ENCODE measurements around the gene TMEM134. TPM values are rescaled to one million over a fixed set of nuclear protein-coding genes. Genes with fewer than 3 reads are reported as not detected.
A peak's percentile ranks its signal among the peaks of the same experiment; 100 is the strongest.
"Not testable (repeated sequence)": the region's sequence is repeated elsewhere in the genome, so short reads cannot be mapped to it uniquely, and the experiment has no call there.

TMEM134 gene
- total RNA-seq, 1 donor, result 18.6 TPM

DNA sequence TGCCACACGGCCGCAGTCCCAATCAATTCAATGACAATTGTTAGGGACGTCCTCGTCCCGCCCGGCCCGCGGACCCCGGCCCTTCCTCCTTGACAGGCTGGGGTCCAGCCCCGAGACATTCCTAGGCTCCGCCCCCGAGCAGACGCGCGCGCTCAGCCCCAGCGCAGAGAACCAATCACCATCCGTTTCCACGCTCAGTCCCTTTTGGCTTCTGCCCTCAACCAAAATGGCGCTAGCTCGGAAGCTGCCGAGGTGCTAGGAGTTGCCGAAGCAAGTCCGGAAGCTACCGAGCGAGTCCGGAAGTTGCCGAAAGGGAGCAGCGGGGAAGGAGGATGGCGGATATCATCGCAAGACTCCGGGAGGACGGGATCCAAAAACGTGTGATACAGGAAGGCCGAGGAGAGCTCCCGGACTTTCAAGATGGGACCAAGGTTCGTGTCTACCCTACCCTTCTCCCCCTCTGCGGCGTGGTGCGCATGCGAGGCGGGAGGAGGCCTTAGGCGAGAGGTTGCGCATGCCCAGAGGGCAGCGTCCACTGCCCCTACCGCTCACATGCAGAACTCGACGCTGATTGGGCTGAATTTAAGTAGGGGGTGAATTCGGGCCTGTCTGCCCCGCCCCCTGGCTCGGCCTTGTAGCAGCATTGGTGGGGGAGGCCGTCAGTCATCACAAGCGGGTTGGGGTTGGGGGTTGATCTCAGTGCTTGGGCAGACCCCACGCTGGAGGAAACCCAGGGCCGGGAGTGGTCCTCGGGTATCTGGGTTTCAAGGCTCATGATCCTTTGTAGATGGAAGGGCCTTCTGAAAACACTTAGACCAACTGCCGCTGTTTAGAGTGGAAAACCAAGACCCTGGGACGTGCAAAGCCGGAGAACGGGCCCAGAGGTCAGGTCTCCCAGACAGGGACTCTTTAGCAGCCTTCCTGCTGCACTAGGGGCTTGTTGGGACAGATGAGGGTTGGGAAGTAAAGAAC is 14.1 kb upstream of the TMEM134 start, which contains the start of gene AIP:
Gene AIP, plus strand, starts transcription at position 200 of the 972 bp plus-strand sequence. Its CDS starts 133 bp downstream, at position 333.
- DNase-seq (ENCODE audit: low read depth), result peak; percentile 97
- H3K4me3 ChIP-seq (ENCODE audit: low read depth, low read length), result peak within 1 kb of the TSS; percentile 72
- TF ChIP-seq, protein P1, sequence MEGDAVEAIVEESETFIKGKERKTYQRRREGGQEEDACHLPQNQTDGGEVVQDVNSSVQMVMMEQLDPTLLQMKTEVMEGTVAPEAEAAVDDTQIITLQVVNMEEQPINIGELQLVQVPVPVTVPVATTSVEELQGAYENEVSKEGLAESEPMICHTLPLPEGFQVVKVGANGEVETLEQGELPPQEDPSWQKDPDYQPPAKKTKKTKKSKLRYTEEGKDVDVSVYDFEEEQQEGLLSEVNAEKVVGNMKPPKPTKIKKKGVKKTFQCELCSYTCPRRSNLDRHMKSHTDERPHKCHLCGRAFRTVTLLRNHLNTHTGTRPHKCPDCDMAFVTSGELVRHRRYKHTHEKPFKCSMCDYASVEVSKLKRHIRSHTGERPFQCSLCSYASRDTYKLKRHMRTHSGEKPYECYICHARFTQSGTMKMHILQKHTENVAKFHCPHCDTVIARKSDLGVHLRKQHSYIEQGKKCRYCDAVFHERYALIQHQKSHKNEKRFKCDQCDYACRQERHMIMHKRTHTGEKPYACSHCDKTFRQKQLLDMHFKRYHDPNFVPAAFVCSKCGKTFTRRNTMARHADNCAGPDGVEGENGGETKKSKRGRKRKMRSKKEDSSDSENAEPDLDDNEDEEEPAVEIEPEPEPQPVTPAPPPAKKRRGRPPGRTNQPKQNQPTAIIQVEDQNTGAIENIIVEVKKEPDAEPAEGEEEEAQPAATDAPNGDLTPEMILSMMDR (IDR thresholded peaks at IDR 0.05; ENCODE audit: insufficient read depth, low read depth, low read length), result peak; percentile 21

DNA sequence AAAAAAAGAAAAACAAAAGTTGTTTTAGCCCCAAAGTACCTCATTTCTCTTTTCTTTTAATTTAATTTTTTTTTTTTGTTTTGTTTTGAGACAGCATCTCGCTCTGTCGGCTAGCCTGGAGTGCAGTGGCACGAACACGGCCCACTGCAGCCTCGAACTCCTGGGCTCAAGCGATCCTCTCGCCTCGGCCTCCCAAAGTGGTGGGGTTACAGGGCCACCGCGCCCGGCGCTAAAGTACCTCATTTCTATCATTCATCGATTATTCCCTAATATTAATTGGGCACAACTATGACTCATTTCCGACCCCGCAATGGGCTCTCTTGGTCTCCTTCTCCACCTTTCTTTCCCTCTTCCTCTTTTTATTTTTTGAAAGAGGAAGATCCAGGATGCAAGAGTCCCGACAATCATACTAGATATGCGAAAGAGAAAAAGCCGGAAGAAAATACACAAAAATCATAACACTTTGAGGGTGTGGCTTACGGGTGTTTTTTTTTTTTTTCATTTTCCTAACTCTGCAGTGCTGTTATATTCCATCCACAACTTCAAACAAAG is 13.3 kb upstream of the TMEM134 start:
- no peak for DNase-seq (ENCODE audit: low read depth)
- H3K4me3 ChIP-seq (ENCODE audit: low read depth, low read length), result peak overlapping the region; percentile 72
- TF ChIP-seq, protein P1 (IDR thresholded peaks at IDR 0.05; ENCODE audit: insufficient read depth, low read depth, low read length), result no peak

DNA sequence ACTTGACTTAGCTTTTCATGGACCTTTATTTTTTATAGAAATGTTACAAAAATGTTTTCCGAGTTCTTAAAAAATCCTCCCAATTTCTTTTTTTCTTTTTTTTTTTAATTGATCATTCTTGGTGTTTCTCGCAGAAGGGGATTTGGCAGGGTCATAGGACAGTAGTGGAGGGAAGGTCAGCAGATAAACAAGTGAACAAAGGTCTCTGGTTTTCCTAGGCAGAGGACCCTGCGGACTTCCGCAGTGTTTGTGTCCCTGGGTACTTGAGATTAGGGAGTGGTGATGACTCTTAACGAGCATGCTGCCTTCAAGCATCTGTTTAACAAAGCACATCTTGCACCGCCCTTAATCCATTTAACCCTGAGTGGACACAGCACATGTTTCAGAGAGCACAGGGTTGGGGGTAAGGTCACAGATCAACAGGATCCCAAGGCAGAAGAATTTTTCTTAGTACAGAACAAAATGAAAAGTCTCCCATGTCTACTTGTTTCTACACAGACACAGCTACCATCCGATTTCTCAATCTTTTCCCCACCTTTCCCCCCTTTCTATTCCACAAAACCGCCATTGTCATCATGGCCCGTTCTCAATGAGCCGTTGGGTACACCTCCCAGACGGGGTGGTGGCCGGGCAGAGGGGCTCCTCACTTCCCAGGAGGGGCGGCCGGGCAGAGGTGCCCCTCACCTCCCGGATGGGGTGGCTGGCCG is 8.4 kb upstream of the TMEM134 start:
- DNase-seq (ENCODE audit: low read depth); H3K4me3 ChIP-seq (ENCODE audit: low read depth, low read length): not testable (repeated sequence)

DNA sequence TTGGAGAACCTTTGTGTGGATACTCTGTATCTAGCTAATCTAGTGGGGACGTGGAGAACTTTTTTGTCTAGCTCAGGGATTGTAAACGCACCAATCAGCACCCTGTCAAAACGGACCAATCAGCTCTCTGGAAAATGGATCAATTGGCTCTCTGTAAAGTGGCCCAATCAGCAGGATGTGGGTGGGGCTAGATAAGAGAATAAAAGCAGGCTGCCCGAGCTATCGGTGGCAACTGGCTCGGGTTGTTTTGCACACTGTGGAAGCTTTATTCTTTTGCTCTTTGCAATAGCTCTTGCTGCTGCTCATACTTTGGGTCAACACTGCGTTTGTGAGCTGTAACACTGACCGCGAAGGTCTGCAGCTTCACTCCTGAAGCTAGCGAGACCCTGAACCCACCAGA is 7.6 kb upstream of the TMEM134 start:
- not testable (repeated sequence) for DNase-seq (ENCODE audit: low read depth); H3K4me3 ChIP-seq (ENCODE audit: low read depth, low read length)

DNA sequence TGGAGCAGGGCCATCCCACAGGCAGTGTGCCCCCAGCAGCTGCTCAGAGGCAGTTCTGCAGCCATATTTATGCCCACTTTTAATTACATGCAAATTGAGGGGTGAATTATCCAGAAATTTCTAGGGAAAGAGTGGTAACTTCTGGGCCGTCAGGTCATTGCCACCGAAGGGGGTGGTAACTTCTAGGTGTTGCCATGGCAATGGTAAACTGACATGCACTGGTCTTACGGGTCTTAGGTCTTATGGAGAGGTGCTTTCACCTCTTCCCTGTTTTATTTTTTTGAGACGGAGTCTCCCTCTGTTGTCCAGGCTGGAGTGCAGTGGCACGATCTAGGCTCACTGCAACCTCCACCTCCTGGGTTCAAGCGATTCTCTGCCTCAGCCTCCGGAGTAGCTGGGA is 3.8 kb upstream of the TMEM134 start:
- no peak for DNase-seq (ENCODE audit: low read depth)
- TF ChIP-seq, protein P1 (IDR thresholded peaks at IDR 0.05; ENCODE audit: insufficient read depth, low read depth, low read length), result no peak
- no peak overlapping the region for H3K4me3 ChIP-seq (ENCODE audit: low read depth, low read length)

DNA sequence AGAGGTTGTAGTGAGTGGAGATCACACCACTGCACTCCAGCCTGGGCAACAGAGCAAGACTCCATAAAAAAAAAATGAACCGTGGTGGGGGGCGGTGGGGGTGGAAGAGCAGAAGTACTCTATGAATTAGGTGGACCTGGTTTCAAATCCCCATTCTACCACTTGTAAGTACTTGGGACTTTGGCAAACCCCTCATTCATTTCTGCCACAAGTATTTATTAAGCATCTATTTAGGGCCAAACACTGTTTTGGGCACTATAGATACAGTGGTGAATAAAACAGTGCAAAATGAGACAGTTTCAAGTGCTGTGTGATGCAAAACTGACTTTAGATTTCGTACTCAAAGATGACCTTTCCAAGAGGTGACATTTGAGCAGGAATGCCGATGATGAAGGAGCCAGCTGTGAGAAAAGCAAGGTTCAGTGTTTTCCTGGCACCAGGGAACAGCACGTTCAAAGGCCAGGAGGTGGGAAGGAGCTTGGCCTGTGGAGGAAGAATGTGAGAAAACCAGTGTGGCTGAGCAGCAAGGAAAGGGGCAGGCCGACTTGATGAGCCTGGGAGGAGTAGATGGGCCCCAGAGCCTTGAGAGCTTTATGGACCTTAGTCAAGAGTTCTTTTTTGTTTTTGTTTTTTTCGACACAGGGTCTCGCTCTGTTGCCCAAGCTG is 1.4 kb upstream of the TMEM134 start:
- TF ChIP-seq, protein P1 (IDR thresholded peaks at IDR 0.05; ENCODE audit: insufficient read depth, low read depth, low read length), result no peak
- no peak overlapping the region for H3K4me3 ChIP-seq (ENCODE audit: low read depth, low read length)
- DNase-seq (ENCODE audit: low read depth), result no peak

DNA sequence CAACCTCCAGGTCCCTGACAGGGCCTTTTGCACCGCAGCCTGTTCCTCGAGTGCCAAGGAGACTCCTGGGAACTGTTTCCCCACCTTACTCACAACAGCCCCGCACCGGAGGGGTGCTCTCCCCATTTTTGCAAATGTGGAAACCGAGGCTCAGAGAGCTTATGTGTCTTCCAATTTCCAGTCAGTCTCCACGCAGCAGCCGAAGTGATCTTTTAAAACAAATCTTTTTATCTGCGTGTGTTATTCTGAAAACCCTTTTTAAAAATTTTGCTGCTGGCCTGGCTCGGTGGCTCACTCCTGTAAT is 409 bp upstream of the TMEM134 start:
- TF ChIP-seq, protein P1 (IDR thresholded peaks at IDR 0.05; ENCODE audit: insufficient read depth, low read depth, low read length), result no peak
- DNase-seq (ENCODE audit: low read depth), result no peak
- H3K4me3 ChIP-seq (ENCODE audit: low read depth, low read length), result peak overlapping the region; percentile 67

Measured in fibroblast of villous mesenchyme (primary cell).